22Rv1 (cell line): ENCODE results near the gene EFNB2.

Source experiments
- H3K27ac ChIP-seq: fragments of 450-650 bp; 2 replicates; pipeline ENCODE4 v1.5.1; 2017
- CTCF ChIP-seq: fragments of 450-650 bp; IDR thresholded peaks from 2 replicates; pipeline ENCODE4 v1.5.1; 2017; ENCODE audit warnings: mild to moderate bottlenecking
- ZFX ChIP-seq: fragments of 450-650 bp; IDR thresholded peaks from 2 replicates; pipeline ENCODE4 v1.6.1; 2017; ENCODE audit warnings: antibody characterized with exemption, borderline replicate concordance

The EFNB2 gene

GRCh38 chr13:106470576-106470975 lies 64.9 kb downstream of the EFNB2 start:
- H3K27ac ChIP-seq, result no peak overlapping the region
- TF ChIP-seq ZFX, result no peak
- TF ChIP-seq CTCF, result no peak

- no peak for TF ChIP-seq CTCF
- TF ChIP-seq ZFX, result no peak
- no peak overlapping the region for H3K27ac ChIP-seq
Observed at GRCh38 chr13:106468744-106469590, 66.5 kb downstream of the EFNB2 start.

DNA sequence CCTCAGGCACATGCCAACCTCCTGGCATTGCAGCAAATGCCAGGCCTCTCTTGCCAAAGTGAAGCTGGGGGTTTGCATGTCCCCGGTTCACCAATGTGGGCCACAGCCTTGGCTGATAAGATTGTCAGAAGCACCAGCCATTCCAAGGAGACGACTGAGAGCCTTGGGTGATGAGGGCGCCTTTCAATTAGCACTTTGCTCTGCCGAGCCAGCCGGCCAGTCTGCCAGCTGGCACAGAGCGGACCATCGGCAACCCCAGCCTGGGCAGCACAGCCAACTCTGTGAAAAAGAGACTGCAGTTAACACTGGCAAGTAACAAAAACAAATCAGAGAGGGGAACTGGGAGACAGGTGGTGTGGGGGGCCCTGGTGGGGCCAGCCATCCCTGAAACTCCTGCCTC lies 67.3 kb downstream of the EFNB2 start:
- no peak overlapping the region for H3K27ac ChIP-seq
- TF ChIP-seq CTCF (no peak), ZFX (no peak)

DNA sequence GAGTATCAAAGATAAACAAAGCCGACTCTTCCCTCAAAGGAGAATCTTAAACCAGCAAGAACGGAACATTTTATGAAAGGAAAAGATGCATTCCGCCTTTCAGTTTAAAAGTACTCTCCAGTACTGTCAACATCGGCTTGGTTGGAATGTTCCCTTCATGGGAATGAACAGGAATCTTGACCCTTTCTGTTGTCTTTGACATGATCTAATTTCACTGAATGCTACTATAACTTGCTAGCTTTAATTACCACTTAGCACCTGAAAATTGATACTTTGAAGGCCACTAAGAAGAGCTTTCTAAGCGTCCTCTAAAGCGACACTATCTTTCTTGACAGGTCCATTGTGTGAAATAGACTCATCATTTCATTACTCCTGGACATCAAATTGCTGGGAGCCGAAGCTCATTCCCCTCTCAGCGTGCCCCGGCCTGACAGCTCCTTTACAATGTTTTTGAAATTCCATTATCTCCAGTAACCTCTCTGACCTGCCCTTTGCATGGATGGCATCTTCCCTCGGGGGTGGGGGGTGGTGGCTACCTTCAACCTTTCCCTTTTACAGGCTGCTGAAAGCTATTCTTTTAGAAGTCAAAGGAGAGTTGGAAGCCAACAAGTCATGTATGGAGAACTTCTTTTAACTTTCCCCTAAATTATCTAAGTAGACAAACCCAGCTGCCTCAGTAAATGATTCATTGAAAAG lies 67.9 kb downstream of the EFNB2 start:
- no peak overlapping the region for H3K27ac ChIP-seq
- no peak for TF ChIP-seq ZFX
- no peak for TF ChIP-seq CTCF

- no peak overlapping the region for H3K27ac ChIP-seq
- no peak for TF ChIP-seq ZFX
- no peak for TF ChIP-seq CTCF
Observed at GRCh38 chr13:106466691-106467426, 68.6 kb downstream of the EFNB2 start.

DNA sequence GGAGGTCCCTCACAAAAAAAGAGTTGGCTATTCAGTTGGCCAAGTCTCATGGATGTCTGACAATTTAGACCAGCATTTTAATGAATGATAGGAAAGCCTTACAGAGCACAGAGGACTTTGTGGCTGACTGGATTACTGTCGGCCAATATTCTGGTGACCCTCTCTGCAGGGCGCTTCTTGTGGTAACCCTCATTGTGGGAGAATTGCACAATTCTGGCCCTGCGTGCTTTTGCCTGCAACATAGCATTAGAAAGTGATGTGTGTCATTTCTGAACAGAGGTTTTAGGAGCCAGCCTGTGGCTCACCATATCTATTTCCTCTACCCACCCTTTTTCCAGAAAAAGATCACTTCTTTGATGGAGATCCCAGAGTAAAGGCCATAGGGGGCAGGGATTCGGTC lies 71.4 kb downstream of the EFNB2 start:
- no peak overlapping the region for H3K27ac ChIP-seq
- no peak for TF ChIP-seq ZFX
- no peak for TF ChIP-seq CTCF
